GM19043 (cell line): ENCODE measurements around the gene RGS9BP.
"Not testable (repeated sequence)": the region's sequence is repeated elsewhere in the genome, so short reads cannot be mapped to it uniquely, and the experiment has no call there.

Experiments used
- ATAC-seq: cut with Tn5 transposase; IDR thresholded peaks from one replicate; pipeline ENCODE4 v1.9.1; 2021; ENCODE audit warnings: low read depth; ENCODE audit not compliant: unreplicated experiment

The RGS9BP gene

GRCh38 chr19:32693151-32694108 is 17.8 kb downstream of the RGS9BP start:
- not testable (repeated sequence) for ATAC-seq

- not testable (repeated sequence) for ATAC-seq
Observed at GRCh38 chr19:32694316-32694715, 18.7 kb downstream of the RGS9BP start.

GRCh38 chr19:32694851-32695250 is 19.2 kb downstream of the RGS9BP start:
- ATAC-seq: not testable (repeated sequence)

GRCh38 chr19:32695506-32695905 is 19.9 kb downstream of the RGS9BP start:
- ATAC-seq: not testable (repeated sequence)

DNA sequence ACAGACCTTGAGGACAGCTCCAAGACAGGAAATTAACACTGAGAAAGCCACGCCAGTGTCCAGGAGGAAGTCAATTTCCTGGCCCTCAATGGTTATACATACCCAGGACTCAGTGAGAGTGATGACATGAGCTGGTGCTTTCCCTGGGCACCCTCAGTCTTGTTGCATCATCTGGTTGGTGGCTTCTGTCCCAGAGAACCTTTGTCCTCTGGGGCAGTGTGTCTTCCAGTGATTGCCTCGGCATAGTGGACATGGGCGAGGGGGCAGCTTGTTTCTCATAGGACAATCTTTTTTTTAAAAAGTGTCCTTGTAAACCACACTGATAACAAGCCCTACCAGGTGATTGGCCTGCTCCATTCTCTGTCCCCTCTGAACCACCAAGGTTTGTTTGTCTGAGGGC is 21.1 kb downstream of the RGS9BP start:
- ATAC-seq: not testable (repeated sequence)

- ATAC-seq: not testable (repeated sequence)
Observed at GRCh38 chr19:32700129-32700528, 24.5 kb downstream of the RGS9BP start.

DNA sequence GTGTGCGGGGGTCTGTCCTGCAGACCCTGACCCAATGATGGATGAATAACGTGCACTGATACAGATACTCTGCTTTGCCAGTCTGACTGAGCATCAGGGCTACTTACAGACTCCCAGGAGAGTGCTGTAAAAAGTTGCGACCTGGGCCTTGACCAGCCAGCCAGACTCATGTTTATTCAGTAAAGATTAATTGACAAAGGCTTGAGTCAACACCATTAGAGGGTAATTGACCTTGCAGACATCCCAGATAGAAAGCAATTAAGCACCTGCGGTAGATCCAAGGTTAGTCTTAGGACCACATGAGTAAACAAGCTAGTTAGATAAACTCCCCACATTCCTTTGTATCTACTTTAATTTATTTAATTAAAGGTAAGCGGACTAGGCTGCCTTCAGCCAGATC is 26.4 kb downstream of the RGS9BP start:
- ATAC-seq: no peak

GRCh38 chr19:32704006-32704405 is 28.4 kb downstream of the RGS9BP start:
- not testable (repeated sequence) for ATAC-seq

GRCh38 chr19:32708457-32708856 is 32.8 kb downstream of the RGS9BP start:
- ATAC-seq: no peak

DNA sequence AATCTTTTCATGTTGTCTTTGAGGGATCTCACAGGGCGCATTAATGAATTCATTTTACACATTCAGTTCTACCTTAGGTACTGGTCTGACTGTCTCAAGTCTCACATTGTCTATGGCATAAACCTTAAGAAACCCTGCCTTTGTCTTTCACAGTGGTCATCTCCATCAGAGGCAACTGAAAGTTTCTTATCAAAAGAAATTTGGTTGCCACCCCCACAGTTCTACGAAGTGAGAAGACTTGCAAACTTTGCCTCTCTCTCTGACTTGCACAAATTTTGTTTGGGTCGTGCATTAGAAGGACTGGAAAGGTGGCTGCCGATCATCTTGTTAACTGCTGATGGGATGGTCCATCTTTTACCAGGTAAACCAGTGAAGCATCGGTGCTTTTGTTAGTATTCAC is 33.4 kb downstream of the RGS9BP start:
- no peak for ATAC-seq

GRCh38 chr19:32711747-32712146 is 36.1 kb downstream of the RGS9BP start:
- no peak for ATAC-seq

DNA sequence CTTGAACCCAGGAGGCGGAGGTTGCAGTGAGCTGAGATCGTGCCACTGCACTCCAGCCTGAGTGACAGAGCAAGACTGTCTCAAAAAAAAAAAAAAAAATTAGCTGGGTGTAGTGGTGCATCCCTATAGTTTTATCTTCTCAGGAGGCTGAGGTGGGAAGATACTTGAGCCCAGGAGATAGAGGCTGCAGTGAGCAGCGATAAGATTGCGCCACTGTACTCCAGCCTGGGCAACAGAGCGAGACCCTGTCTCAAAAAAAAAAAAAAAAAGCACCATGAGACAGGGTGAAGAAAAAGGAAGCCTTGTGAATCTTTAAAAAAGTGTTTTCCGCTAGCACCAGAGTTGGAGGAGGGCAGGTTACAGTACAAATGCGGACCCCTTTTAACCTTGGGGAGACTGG is 40.6 kb downstream of the RGS9BP start:
- ATAC-seq: not testable (repeated sequence)

GRCh38 chr19:32717496-32717895 is 41.8 kb downstream of the RGS9BP start:
- no peak for ATAC-seq

GRCh38 chr19:32718286-32718685 is 42.6 kb downstream of the RGS9BP start:
- ATAC-seq: no peak

DNA sequence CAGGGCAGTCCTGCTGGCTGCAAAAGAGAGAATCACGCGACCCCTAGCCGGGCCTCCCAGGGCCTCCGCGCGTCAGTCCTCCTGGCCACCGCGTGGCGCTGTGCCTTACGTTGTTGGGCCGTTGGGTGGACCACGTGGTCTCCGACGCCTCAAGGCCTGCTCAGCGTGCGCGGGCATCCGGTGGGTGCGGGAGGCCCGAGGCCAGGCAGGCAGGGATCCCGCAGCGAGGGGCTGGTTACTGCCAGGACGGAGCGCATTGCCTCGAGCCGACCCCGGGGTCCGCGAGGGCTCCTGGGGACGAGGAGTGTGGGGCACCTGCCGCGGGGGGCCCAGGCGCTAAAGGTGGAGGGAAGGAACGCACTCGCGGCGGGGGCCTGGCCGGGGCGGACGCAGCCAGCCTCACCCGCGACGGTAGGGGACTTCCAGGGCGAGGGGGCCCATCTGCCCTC is 44.0 kb downstream of the RGS9BP start, which contains the start of gene TDRD12:
Gene TDRD12 (plus strand): TSS at position 157 of the 449 bp plus-strand sequence. CDS start 306 bp downstream, outside the sequence.
- ATAC-seq: no peak

- no peak for ATAC-seq
Observed at GRCh38 chr19:32720216-32720935, 44.7 kb downstream of the RGS9BP start.

DNA sequence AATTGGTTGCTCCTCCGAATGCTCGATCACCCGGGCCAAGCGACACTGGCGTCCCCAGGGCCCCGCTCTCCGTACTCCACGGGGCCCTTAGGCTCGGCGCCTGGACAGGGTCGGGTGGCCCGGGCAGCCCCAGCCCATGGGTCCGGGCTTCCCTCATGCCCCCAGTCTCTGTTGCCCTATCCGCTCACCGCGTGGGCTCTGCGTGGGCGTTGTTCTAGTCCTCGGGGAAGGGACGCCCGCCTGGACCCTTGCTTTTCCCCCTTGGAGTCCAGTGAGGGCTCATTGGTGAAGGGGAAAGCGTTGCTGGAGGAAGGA is 45.2 kb downstream of the RGS9BP start:
- ATAC-seq: no peak
